ENCODE measurements around the gene CHD1L.
"Not testable (repeated sequence)": the region's sequence is repeated elsewhere in the genome, so short reads cannot be mapped to it uniquely, and the experiment has no call there.

DNA sequence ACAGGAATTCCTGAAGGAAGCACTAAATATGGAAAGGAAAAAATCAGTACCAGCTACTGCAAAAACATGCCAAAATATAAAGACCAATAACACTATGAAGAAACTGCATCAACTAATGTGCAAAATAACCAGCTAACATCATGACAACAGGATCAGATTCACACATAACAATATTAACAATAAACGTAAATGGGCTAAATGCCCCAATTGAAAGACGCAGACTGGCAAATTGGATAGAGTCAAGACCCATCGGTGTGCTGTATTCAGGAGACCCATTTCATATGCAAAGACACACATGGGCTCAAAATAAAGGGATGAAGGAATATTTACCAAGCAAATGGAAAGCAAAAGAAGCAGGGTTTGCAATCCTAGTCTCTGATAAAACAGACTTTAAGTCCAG is 63.3 kb downstream of the CHD1L start:
- TF ChIP-seq, protein P1, sequence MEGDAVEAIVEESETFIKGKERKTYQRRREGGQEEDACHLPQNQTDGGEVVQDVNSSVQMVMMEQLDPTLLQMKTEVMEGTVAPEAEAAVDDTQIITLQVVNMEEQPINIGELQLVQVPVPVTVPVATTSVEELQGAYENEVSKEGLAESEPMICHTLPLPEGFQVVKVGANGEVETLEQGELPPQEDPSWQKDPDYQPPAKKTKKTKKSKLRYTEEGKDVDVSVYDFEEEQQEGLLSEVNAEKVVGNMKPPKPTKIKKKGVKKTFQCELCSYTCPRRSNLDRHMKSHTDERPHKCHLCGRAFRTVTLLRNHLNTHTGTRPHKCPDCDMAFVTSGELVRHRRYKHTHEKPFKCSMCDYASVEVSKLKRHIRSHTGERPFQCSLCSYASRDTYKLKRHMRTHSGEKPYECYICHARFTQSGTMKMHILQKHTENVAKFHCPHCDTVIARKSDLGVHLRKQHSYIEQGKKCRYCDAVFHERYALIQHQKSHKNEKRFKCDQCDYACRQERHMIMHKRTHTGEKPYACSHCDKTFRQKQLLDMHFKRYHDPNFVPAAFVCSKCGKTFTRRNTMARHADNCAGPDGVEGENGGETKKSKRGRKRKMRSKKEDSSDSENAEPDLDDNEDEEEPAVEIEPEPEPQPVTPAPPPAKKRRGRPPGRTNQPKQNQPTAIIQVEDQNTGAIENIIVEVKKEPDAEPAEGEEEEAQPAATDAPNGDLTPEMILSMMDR (IDR thresholded peaks at IDR 0.05; ENCODE audit: extremely low read depth in 1 of 2, insufficient read depth in 1 of 2, low read depth in 1 of 2, low read length in 2 of 2) = not testable (repeated sequence)
- not testable (repeated sequence) for TF ChIP-seq POLR2A (IDR thresholded peaks at IDR 0.05; ENCODE audit: low read depth, low read length); EZH2 (IDR thresholded peaks at IDR 0.05; ENCODE audit: borderline replicate concordance, low read depth, low read length, severe bottlenecking); POLR2AphosphoS5 (IDR thresholded peaks at IDR 0.05; ENCODE audit: insufficient read depth, low read depth, low read length); JUN (IDR thresholded peaks at IDR 0.05; ENCODE audit: borderline replicate concordance, insufficient read depth, insufficient read length, low read depth); FOS (IDR thresholded peaks at IDR 0.05; ENCODE audit: borderline replicate concordance, insufficient read depth, low read length); MYC (IDR thresholded peaks at IDR 0.05; ENCODE audit: low read depth, low read length); GATA2 (IDR thresholded peaks at IDR 0.05; ENCODE audit: insufficient read depth, insufficient read length, low read depth, low read length)
- TF ChIP-seq, protein P2, sequence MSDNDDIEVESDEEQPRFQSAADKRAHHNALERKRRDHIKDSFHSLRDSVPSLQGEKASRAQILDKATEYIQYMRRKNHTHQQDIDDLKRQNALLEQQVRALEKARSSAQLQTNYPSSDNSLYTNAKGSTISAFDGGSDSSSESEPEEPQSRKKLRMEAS (IDR thresholded peaks at IDR 0.05; ENCODE audit: insufficient read depth, insufficient read length) = not testable (repeated sequence)

Measured in endothelial cell of umbilical vein (primary cell).